Muscle layer of duodenum (tissue), 2 donors: ENCODE data around the gene MOCS1.

Experiments used
- H3K27ac ChIP-seq: one replicate; pipeline ENCODE4 v1.7.0; 2013; ENCODE audit warnings: mild to moderate bottlenecking, low read length
- H3K27me3 ChIP-seq: one replicate; pipeline ENCODE4 v1.7.0; 2013; ENCODE audit warnings: low read depth, mild to moderate bottlenecking, control low read depth, low read length
- H3K36me3 ChIP-seq, 2 donors: one replicate each; pipeline ENCODE4 v1.7.0; 2013; ENCODE audit warnings: low read length in 2 of 2, control low read depth in 1 of 2, mild to moderate bottlenecking in 1 of 2; ENCODE audit not compliant: insufficient read depth in 2 of 2, control insufficient read depth in 1 of 2
- H3K4me1 ChIP-seq, 2 donors: one replicate each; pipeline ENCODE4 v1.7.0; 2013; ENCODE audit warnings: low read length in 2 of 2, mild to moderate bottlenecking in 2 of 2, control low read depth in 1 of 2, moderate library complexity in 1 of 2; ENCODE audit not compliant: insufficient read depth in 2 of 2, control insufficient read depth in 1 of 2
- H3K4me3 ChIP-seq, 2 donors: one replicate each; pipeline ENCODE4 v1.7.0; 2013; ENCODE audit warnings: low read length in 2 of 2, low read depth in 1 of 2, mild to moderate bottlenecking in 1 of 2
- H3K9me3 ChIP-seq, 2 donors: one replicate each; pipeline ENCODE4 v1.7.0; 2013; ENCODE audit warnings: low read length in 2 of 2, control low read depth in 1 of 2, mild to moderate bottlenecking in 1 of 2; ENCODE audit not compliant: control insufficient read depth in 1 of 2
- donor health status: healthy.

Gene MOCS1

DNA sequence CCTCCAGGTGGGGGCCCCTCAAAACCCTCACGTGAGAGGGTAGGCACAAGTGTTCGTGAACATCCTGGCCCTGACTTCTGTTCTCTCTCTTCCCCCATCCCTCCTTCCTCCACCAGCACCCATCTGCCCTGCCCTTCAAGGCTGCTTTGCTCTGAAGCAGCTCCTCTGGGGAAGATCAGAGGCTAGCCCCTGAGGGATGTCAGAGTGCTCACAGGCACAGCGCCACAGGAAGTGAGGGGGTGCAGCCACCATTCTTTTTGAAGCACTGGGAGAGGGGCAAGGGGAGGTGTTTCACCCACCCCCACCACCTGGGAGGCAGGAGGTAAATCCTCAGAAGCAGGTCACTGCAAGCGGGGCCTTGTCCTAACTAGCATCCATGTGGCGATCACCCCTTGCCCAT is 11.4 kb downstream of the MOCS1 start:
- H3K9me3 ChIP-seq, result no peaks in the 10 kb centered on the region
- H3K4me3 ChIP-seq, result no peak overlapping the region
- peaks cover 18 to 45% of the 10 kb centered on the region in 2 donors for H3K36me3 ChIP-seq
- peaks cover 2 to 8% of the 10 kb centered on the region in 2 donors for H3K4me1 ChIP-seq
- no peaks in the 10 kb centered on the region for H3K27me3 ChIP-seq
- H3K27ac ChIP-seq, result no peak overlapping the region

DNA sequence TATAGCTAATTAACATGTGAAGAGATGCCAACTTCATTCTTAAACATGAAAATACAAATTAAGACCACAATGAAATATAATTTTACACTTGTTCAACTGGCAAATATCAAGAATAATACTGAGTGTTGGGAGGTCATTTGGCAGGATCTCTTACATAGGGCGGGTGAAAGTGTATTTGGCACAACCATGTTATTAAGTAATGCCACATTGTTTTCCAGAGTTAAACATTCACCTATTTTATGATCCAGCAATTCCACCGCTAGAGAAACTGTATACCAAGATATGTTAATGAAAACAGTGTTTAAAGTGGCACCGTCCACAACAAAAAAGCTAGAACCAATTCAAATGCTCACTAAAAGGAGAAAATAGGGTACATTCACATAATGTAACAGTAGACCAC is 14.1 kb downstream of the MOCS1 start:
- Histone ChIP-seq H3K4me1 (peaks cover 0 to 8% of the 10 kb centered on the region in 2 donors), H3K9me3 (no peaks in the 10 kb centered on the region), H3K4me3 (no peak overlapping the region), H3K27ac (no peak overlapping the region), H3K36me3 (peaks cover 12 to 43% of the 10 kb centered on the region in 2 donors), H3K27me3 (no peaks in the 10 kb centered on the region)

DNA sequence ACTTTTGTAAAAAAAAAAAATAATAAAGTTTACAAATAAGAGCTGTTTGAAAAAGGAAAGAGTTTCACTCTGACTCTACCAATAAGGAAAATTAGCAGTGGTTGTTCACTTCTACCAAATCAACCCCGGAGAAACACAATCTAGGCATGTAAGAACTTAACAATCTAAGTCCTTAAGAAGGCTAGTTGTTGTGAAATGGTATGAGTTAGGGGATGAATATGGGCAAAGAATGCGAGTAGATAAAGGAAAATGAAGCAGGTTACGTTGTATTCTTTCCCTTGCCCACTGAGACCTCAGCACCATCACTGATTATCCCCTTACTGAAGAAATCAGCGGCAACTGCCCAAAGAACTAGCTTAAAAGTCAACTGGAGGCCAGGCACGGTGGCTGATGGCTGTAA is 15.4 kb downstream of the MOCS1 start:
- no peaks in the 10 kb centered on the region for H3K27me3 ChIP-seq
- no peak overlapping the region for H3K27ac ChIP-seq
- peaks cover 0 to 4% of the 10 kb centered on the region in 2 donors for H3K4me1 ChIP-seq
- no peaks in the 10 kb centered on the region for H3K9me3 ChIP-seq
- peaks cover 8 to 43% of the 10 kb centered on the region in 2 donors for H3K36me3 ChIP-seq
- no peak overlapping the region for H3K4me3 ChIP-seq

DNA sequence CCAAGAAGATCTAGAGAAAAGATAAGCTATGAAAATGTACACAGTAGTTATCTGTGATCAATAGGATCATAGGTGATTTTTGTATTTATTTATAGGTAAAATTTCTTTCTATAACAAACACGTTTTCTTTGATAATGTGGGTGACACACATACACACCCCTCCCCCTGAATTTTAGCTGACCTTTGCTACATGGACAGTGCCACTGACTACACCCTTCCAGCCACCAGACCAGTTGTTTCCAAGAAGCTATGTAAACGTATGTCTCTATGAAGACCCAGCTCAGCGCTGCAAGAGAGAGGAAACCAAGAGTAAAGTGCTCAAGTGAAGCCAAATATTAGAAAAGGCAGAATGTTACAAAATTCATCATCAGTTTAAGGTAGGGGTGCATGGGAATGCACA is 16.3 kb downstream of the MOCS1 start:
- H3K27ac ChIP-seq, result no peak overlapping the region
- no peaks in the 10 kb centered on the region for H3K4me1 ChIP-seq
- peaks cover 8 to 41% of the 10 kb centered on the region in 2 donors for H3K36me3 ChIP-seq
- H3K4me3 ChIP-seq, result no peak overlapping the region
- H3K9me3 ChIP-seq, result no peaks in the 10 kb centered on the region
- no peaks in the 10 kb centered on the region for H3K27me3 ChIP-seq

DNA sequence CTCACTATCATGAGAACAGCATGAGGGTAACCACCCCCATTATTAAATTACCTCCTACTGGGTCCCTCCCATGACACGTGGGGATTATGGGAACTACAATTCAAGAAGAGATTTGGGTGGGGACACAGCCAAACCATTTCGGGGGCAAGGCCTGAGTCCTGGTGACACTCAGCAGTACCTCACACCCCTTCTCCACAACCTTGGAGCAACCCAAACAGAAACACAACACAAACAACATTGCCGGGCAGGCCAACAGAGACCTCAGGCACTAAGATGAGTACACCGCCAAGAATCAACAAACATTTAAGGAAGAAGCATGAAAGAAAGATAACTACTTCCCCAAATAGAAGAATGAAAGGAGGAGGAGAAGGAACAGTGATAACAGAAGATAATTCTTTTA is 16.9 kb downstream of the MOCS1 start:
- Histone ChIP-seq H3K4me1 (no peaks in the 10 kb centered on the region), H3K27ac (no peak overlapping the region), H3K27me3 (no peaks in the 10 kb centered on the region), H3K36me3 (peaks cover 11 to 40% of the 10 kb centered on the region in 2 donors), H3K9me3 (no peaks in the 10 kb centered on the region), H3K4me3 (no peak overlapping the region)

DNA sequence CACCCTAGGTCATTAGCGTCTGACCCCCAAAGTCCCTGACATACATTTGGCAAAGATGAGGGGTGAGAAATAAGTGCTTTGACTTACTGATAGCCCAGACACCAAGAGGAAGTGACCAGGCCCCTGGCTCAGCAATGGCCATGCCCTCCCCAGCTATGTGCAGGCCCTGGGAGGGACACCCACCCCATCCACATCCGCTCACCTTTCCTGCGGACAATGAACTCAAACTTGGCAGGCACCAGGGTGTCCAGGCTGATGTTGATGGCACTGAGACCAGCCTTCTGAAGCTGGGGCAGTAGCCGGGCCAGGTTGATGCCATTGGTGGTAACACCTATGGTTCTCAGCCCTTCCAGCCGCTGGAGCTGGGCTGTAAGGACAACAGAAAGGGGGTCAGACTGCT is 18.4 kb downstream of the MOCS1 start:
- no peaks in the 10 kb centered on the region for H3K9me3 ChIP-seq
- H3K4me3 ChIP-seq, result no peak overlapping the region
- H3K27me3 ChIP-seq, result no peaks in the 10 kb centered on the region
- H3K4me1 ChIP-seq, result no peaks in the 10 kb centered on the region
- H3K36me3 ChIP-seq, result peaks cover 20 to 48% of the 10 kb centered on the region in 2 donors
- H3K27ac ChIP-seq, result no peak overlapping the region

DNA sequence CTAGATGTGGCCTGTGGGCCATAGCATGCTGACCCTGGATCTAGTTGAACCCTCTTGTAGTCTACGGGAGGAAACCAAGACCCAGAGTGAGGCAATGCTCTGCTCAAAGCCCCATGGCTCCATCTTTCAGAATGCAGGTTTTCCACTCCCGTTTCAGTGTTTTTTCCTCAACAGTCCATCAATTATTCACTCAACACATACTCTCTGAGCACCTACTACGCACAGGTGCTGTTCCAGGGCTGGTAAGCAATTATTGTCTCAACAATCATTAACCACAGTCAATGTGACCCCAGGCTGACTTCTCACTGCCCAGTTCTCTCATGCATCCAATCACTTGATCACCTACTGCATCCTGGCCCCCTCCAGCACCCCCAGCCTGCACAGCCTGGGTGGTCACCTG is 20.0 kb downstream of the MOCS1 start:
- Histone ChIP-seq H3K9me3 (no peaks in the 10 kb centered on the region), H3K27me3 (no peaks in the 10 kb centered on the region), H3K4me1 (no peaks in the 10 kb centered on the region), H3K4me3 (no peak overlapping the region), H3K27ac (no peak overlapping the region), H3K36me3 (peaks cover 20 to 51% of the 10 kb centered on the region in 2 donors)

DNA sequence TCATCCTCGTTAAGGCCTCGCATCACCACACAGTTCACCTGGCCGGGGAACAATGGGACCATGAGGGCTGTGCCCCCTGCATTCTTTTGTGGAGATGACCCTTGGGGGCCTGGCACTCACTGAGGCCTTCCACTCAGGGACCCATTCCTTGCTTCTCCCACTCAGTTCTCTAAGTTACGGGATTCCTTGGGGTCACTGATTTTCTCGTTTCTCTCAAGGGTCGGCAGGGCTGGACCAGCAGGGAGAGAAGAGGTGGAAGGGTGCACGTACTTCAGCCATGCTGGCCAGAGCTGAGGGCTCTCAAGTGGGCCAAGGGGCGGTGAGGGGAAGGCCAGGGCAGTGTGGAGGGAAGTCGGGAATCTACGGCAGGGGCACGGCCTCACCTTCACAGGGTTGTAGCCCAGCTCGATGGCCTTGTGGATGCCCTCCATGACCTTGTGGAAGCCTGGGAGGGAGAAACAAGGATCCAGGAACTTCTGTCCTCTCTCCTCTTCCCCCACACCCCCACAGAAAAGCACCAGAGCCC is 20.8 kb downstream of the MOCS1 start:
- no peaks in the 10 kb centered on the region for H3K27me3 ChIP-seq
- no peak overlapping the region for H3K4me3 ChIP-seq
- H3K9me3 ChIP-seq, result no peaks in the 10 kb centered on the region
- H3K36me3 ChIP-seq, result peaks cover 20 to 51% of the 10 kb centered on the region in 2 donors
- no peaks in the 10 kb centered on the region for H3K4me1 ChIP-seq
- H3K27ac ChIP-seq, result no peak overlapping the region

DNA sequence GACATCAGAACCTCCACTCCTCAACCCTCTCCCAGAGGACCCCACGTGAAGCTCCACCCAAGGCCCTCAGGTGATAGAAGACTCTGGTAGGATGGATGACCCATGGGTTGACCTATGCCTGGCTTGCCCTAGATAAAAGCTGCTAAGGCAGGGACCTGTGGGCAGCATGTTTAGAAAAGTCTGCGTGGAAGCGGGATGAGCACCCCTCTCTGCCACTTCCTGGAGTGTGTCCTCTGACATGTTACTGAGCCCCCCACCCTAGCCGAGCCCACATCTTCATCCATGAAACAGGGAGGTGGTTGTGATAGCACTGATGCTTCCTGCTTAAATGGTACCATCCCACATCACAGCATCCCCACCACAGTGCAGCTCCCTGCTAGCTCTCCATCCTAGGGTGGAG is 21.8 kb downstream of the MOCS1 start:
- H3K4me3 ChIP-seq, result no peak overlapping the region
- no peaks in the 10 kb centered on the region for H3K9me3 ChIP-seq
- no peak overlapping the region for H3K27ac ChIP-seq
- no peaks in the 10 kb centered on the region for H3K4me1 ChIP-seq
- H3K36me3 ChIP-seq, result peaks cover 20 to 51% of the 10 kb centered on the region in 2 donors
- H3K27me3 ChIP-seq, result no peaks in the 10 kb centered on the region

DNA sequence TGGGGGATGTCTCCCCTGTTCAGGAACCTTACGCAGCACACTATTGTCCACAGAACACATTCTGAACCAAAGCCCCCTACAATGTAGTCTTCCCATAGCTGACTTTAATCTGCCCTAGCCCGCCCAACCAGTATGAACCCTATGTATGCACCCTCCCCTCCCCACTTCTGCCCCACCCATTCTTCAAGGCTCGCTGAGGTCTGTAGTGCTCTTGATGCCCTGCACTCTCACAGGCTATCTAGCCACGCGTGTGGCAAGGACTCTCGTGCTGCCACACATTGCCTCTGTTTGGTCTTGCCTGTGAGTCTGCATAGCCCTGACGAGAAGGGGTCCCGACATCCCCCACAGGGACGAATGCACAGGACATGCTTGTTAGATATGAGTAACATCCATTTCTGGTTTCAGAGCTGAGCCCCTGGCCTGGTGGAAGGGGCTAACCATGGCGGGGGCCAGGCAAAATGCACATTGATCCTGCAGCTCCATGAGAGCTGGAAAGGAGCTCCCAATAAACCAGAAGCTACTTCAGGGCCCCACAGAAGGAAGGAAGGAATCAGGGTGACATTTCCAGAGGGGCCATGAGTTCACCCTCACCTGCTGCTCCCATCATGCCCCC is 22.6 kb downstream of the MOCS1 start:
- Histone ChIP-seq H3K36me3 (peaks cover 20 to 54% of the 10 kb centered on the region in 2 donors), H3K4me3 (no peak overlapping the region), H3K9me3 (no peaks in the 10 kb centered on the region), H3K27ac (no peak overlapping the region), H3K27me3 (no peaks in the 10 kb centered on the region), H3K4me1 (no peaks in the 10 kb centered on the region)

DNA sequence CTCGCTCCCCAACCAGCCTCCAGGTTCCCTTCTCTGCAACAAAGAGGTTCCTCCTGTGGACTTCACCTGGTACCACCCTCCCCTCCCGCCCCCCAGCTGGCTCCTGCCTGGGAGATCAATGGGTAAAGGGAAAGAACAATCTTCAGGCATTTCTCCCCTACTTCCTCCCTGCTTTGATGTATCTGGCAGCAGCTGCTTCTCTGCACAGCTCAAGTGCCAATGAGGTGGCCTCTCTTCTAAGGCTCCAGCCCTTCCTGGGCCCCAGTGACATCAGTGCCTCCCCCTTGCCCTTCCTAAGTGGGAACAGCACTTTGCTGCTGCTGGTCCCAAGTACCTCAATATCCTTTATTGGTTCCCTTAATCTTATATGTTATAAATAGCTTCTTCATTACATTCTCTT is 23.5 kb downstream of the MOCS1 start:
- H3K4me3 ChIP-seq, result no peak overlapping the region
- H3K9me3 ChIP-seq, result no peaks in the 10 kb centered on the region
- H3K27ac ChIP-seq, result no peak overlapping the region
- H3K4me1 ChIP-seq, result no peaks in the 10 kb centered on the region
- peaks cover 22 to 58% of the 10 kb centered on the region in 2 donors for H3K36me3 ChIP-seq
- no peaks in the 10 kb centered on the region for H3K27me3 ChIP-seq

DNA sequence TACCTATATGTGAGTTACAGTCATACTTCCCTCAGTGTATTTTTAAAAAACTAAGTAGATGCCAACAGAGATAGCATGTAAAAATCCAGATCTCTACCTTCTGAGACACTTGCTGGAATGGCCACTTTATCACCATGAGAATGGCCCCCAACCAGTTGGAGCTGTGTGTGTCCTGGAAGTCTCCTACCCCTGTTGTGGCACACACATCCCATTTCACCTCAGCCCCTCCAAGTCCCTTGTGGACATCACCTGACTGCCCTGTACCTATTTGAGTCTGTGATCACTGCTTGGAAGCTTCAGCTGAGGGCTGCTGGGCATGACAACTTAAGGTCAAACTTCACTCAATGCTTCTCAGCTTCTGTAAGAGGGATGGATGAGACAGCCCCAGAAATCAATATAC is 24.1 kb downstream of the MOCS1 start:
- Histone ChIP-seq H3K4me3 (no peak overlapping the region), H3K9me3 (no peaks in the 10 kb centered on the region), H3K4me1 (peaks cover 0 to 4% of the 10 kb centered on the region in 2 donors), H3K27ac (no peak overlapping the region), H3K36me3 (peaks cover 20 to 52% of the 10 kb centered on the region in 2 donors), H3K27me3 (no peaks in the 10 kb centered on the region)
